Head of caudate nucleus (tissue), 42 donors: ENCODE data around the gene RSPH3.
"Not testable (repeated sequence)": the region's sequence is repeated elsewhere in the genome, so short reads cannot be mapped to it uniquely, and the experiment has no call there.

Experiments used
- DNase-seq, 42 donors: peaks; one replicate each; pipeline versions ENCODE4 v3.0.0 to v3.0.0-alpha.2; 2020 to 2021; ENCODE audit warnings: mixed read lengths in 7 of 42
- intact Hi-C: fragments of 100-400 bp; cut with DNase I; formaldehyde crosslinking; loops from one replicate; pipeline ENCODE4 v1.15.0; 2022

RSPH3 gene

GRCh38 chr6:158991017-158991723 lies 8.8 kb downstream of the RSPH3 start:
- DNase-seq, result no peak
- intact Hi-C loops, result no loop called here

- DNase-seq, intact Hi-C loops: not testable (repeated sequence)
These were observed 10.3 kb downstream of the RSPH3 start for GRCh38 chr6:158989711-158990110.

GRCh38 chr6:158988477-158988876 lies 11.5 kb downstream of the RSPH3 start:
- no peak for DNase-seq
- intact Hi-C loops, result no loop called here

- no peak for DNase-seq
These were observed 12.3 kb downstream of the RSPH3 start for GRCh38 chr6:158987657-158988056.

GRCh38 chr6:158978757-158979156 lies 21.2 kb downstream of the RSPH3 start:
- DNase-seq, result no peak
- intact Hi-C loops, result loop anchor here (10.0 kb wide), 1 partner anchor 164 kb away; the partner anchor contains the start of gene EZR

More at GRCh38 chr6:158987657-158988056, 12.3 kb downstream of the RSPH3 start:
- intact Hi-C loops, result no loop called here

- DNase-seq, result no peak
- intact Hi-C loops, result loop anchor here (10.0 kb wide), 1 partner anchor 163 kb away; the partner anchor contains the start of gene EZR
These were observed 22.6 kb downstream of the RSPH3 start for GRCh38 chr6:158977382-158977781.

- DNase-seq, result no peak
- intact Hi-C loops, result loop anchor here (5.0 to 10.0 kb wide), 2 partner anchors 158 to 270 kb away; partner anchors contain the start of gene EZR
These were observed 27.5 kb downstream of the RSPH3 start for GRCh38 chr6:158972241-158973233.

GRCh38 chr6:158970640-158971275 lies 29.2 kb downstream of the RSPH3 start:
- intact Hi-C loops, result loop anchor here (5.0 to 10.0 kb wide), 2 partner anchors 156 to 268 kb away; partner anchors contain the start of gene EZR
- DNase-seq, result peak in 2 of 42 donors; percentile 7 to 8

GRCh38 chr6:158969148-158969547 lies 30.9 kb downstream of the RSPH3 start:
- intact Hi-C loops, result no loop called here
- DNase-seq, result no peak

- DNase-seq, result no peak
- intact Hi-C loops, result no loop called here
These were observed 36.8 kb downstream of the RSPH3 start for GRCh38 chr6:158963020-158963808.

GRCh38 chr6:158962371-158962770 lies 37.6 kb downstream of the RSPH3 start:
- DNase-seq, result no peak
- intact Hi-C loops, result no loop called here

GRCh38 chr6:158960026-158960425 lies 40.0 kb downstream of the RSPH3 start:
- intact Hi-C loops, result no loop called here
- no peak for DNase-seq

- intact Hi-C loops, result no loop called here
- no peak for DNase-seq
These were observed 40.5 kb downstream of the RSPH3 start for GRCh38 chr6:158959552-158959951.

GRCh38 chr6:158958504-158959386 lies 41.3 kb downstream of the RSPH3 start:
- no peak for DNase-seq
- intact Hi-C loops, result no loop called here

- no peak for DNase-seq
- intact Hi-C loops, result no loop called here
These were observed 44.7 kb downstream of the RSPH3 start for GRCh38 chr6:158955255-158955654.

- intact Hi-C loops, result no loop called here
- DNase-seq, result no peak
These were observed 45.2 kb downstream of the RSPH3 start for GRCh38 chr6:158954753-158955152.

- intact Hi-C loops, DNase-seq: not testable (repeated sequence)
These were observed 48.0 kb downstream of the RSPH3 start for GRCh38 chr6:158952011-158952410.

- intact Hi-C loops, DNase-seq: not testable (repeated sequence)
These were observed 48.4 kb downstream of the RSPH3 start for GRCh38 chr6:158951565-158951964.
